Measurements from ENCODE around the gene DLST. TPM values are rescaled to one million over a fixed set of nuclear protein-coding genes. Genes with fewer than 3 reads are reported as not detected.

Gene DLST
- total and polyA plus RNA-seq, 9 donors, result 38.6 to 76.2 (median 65.0) TPM

- H3K4me3 ChIP-seq (ENCODE audit: low read length), result no peak overlapping the region
- peaks cover 25% of the 10 kb centered on the region for H3K36me3 ChIP-seq (ENCODE audit: control insufficient read depth, insufficient read depth, low read length)
- peaks cover 47% of the 10 kb centered on the region for H3K4me1 ChIP-seq (ENCODE audit: control insufficient read depth, insufficient read depth, low read length)
- DNase-seq, result no peak
- 81% methylated on average over 5 of the region's 9 CpGs for WGBS (ENCODE audit: insufficient coverage)
- no peaks in the 10 kb centered on the region for H3K27me3 ChIP-seq (ENCODE audit: control insufficient read depth, insufficient read depth, low read length)
- H3K27ac ChIP-seq (ENCODE audit: low read length), result no peak overlapping the region
- H3K9me3 ChIP-seq (replicated peaks; ENCODE audit: control insufficient read depth, low read depth, low read length), result no peaks in the 10 kb centered on the region
These were observed 27.2 kb downstream of the DLST start for GRCh38 chr14:74908861-74909341.

- peaks cover 21% of the 10 kb centered on the region for H3K36me3 ChIP-seq (ENCODE audit: control insufficient read depth, insufficient read depth, low read length)
- no peaks in the 10 kb centered on the region for H3K9me3 ChIP-seq (replicated peaks; ENCODE audit: control insufficient read depth, low read depth, low read length)
- H3K4me1 ChIP-seq (ENCODE audit: control insufficient read depth, insufficient read depth, low read length), result peaks cover 49% of the 10 kb centered on the region
- no peaks in the 10 kb centered on the region for H3K27me3 ChIP-seq (ENCODE audit: control insufficient read depth, insufficient read depth, low read length)
- H3K4me3 ChIP-seq (ENCODE audit: low read length), result no peak overlapping the region
- no peak overlapping the region for H3K27ac ChIP-seq (ENCODE audit: low read length)
- DNase-seq, result no peak
- 83% methylated on average over 11 of the region's 14 CpGs for WGBS (ENCODE audit: insufficient coverage)
These were observed 27.8 kb downstream of the DLST start for GRCh38 chr14:74909501-74909900.

GRCh38 chr14:74909911-74910310, 28.2 kb downstream of the DLST start:
- Histone ChIP-seq H3K27ac (ENCODE audit: low read length) (no peak overlapping the region), H3K4me1 (ENCODE audit: control insufficient read depth, insufficient read depth, low read length) (peaks cover 49% of the 10 kb centered on the region), H3K27me3 (ENCODE audit: control insufficient read depth, insufficient read depth, low read length) (no peaks in the 10 kb centered on the region), H3K4me3 (ENCODE audit: low read length) (no peak overlapping the region), H3K36me3 (ENCODE audit: control insufficient read depth, insufficient read depth, low read length) (peaks cover 16% of the 10 kb centered on the region), H3K9me3 (replicated peaks; ENCODE audit: control insufficient read depth, low read depth, low read length) (no peaks in the 10 kb centered on the region)
- DNase-seq, result no peak
- WGBS (ENCODE audit: insufficient coverage), result 84% methylated on average over 8 of the region's 10 CpGs

GRCh38 chr14:74910556-74910955, 28.8 kb downstream of the DLST start:
- WGBS (ENCODE audit: insufficient coverage), result 63% methylated on average over 7 of the region's 10 CpGs

GRCh38 chr14:74911221-74911620, 29.5 kb downstream of the DLST start:
- DNase-seq, result no peak

More at GRCh38 chr14:74910556-74910955, 28.8 kb downstream of the DLST start:
- Histone ChIP-seq H3K4me1 (ENCODE audit: control insufficient read depth, insufficient read depth, low read length) (peaks cover 47% of the 10 kb centered on the region), H3K9me3 (replicated peaks; ENCODE audit: control insufficient read depth, low read depth, low read length) (no peaks in the 10 kb centered on the region), H3K27me3 (ENCODE audit: control insufficient read depth, insufficient read depth, low read length) (no peaks in the 10 kb centered on the region), H3K27ac (ENCODE audit: low read length) (no peak overlapping the region), H3K4me3 (ENCODE audit: low read length) (no peak overlapping the region), H3K36me3 (ENCODE audit: control insufficient read depth, insufficient read depth, low read length) (peaks cover 11% of the 10 kb centered on the region)
- DNase-seq, result no peak

GRCh38 chr14:74911704-74912103, 30.0 kb downstream of the DLST start:
- no peak for DNase-seq
- Histone ChIP-seq H3K4me3 (ENCODE audit: low read length) (no peak overlapping the region), H3K27me3 (ENCODE audit: control insufficient read depth, insufficient read depth, low read length) (no peaks in the 10 kb centered on the region), H3K36me3 (ENCODE audit: control insufficient read depth, insufficient read depth, low read length) (peaks cover 2% of the 10 kb centered on the region), H3K9me3 (replicated peaks; ENCODE audit: control insufficient read depth, low read depth, low read length) (no peaks in the 10 kb centered on the region), H3K4me1 (ENCODE audit: control insufficient read depth, insufficient read depth, low read length) (peaks cover 48% of the 10 kb centered on the region), H3K27ac (ENCODE audit: low read length) (no peak overlapping the region)
- 96% methylated on average over 5 of the region's 5 CpGs for WGBS (ENCODE audit: insufficient coverage)

More at GRCh38 chr14:74911221-74911620, 29.5 kb downstream of the DLST start:
- H3K27ac ChIP-seq (ENCODE audit: low read length), result no peak overlapping the region
- no peaks in the 10 kb centered on the region for H3K9me3 ChIP-seq (replicated peaks; ENCODE audit: control insufficient read depth, low read depth, low read length)
- peaks cover 6% of the 10 kb centered on the region for H3K36me3 ChIP-seq (ENCODE audit: control insufficient read depth, insufficient read depth, low read length)
- H3K27me3 ChIP-seq (ENCODE audit: control insufficient read depth, insufficient read depth, low read length), result no peaks in the 10 kb centered on the region
- H3K4me1 ChIP-seq (ENCODE audit: control insufficient read depth, insufficient read depth, low read length), result peaks cover 47% of the 10 kb centered on the region
- WGBS (ENCODE audit: insufficient coverage), result 81% methylated on average over 5 of the region's 6 CpGs
- H3K4me3 ChIP-seq (ENCODE audit: low read length), result no peak overlapping the region

- 87% methylated on average over 6 of the region's 6 CpGs for WGBS (ENCODE audit: insufficient coverage)
- peaks cover 48% of the 10 kb centered on the region for H3K4me1 ChIP-seq (ENCODE audit: control insufficient read depth, insufficient read depth, low read length)
- no peak for DNase-seq
These were observed 30.4 kb downstream of the DLST start for GRCh38 chr14:74912111-74912510.

GRCh38 chr14:74912801-74913200, 31.1 kb downstream of the DLST start:
- DNase-seq, result no peak
- WGBS (ENCODE audit: insufficient coverage), result 95% methylated on average over 8 of the region's 10 CpGs
- Histone ChIP-seq H3K27ac (ENCODE audit: low read length) (no peak overlapping the region), H3K4me1 (ENCODE audit: control insufficient read depth, insufficient read depth, low read length) (peaks cover 48% of the 10 kb centered on the region), H3K9me3 (replicated peaks; ENCODE audit: control insufficient read depth, low read depth, low read length) (no peaks in the 10 kb centered on the region), H3K27me3 (ENCODE audit: control insufficient read depth, insufficient read depth, low read length) (no peaks in the 10 kb centered on the region), H3K36me3 (ENCODE audit: control insufficient read depth, insufficient read depth, low read length) (no peaks in the 10 kb centered on the region), H3K4me3 (ENCODE audit: low read length) (no peak overlapping the region)

More at GRCh38 chr14:74912111-74912510, 30.4 kb downstream of the DLST start:
- Histone ChIP-seq H3K4me3 (ENCODE audit: low read length) (no peak overlapping the region), H3K9me3 (replicated peaks; ENCODE audit: control insufficient read depth, low read depth, low read length) (no peaks in the 10 kb centered on the region), H3K27me3 (ENCODE audit: control insufficient read depth, insufficient read depth, low read length) (no peaks in the 10 kb centered on the region), H3K27ac (ENCODE audit: low read length) (no peak overlapping the region), H3K36me3 (ENCODE audit: control insufficient read depth, insufficient read depth, low read length) (no peaks in the 10 kb centered on the region)

GRCh38 chr14:74913393-74913910, 31.7 kb downstream of the DLST start:
- H3K27me3 ChIP-seq (ENCODE audit: control insufficient read depth, insufficient read depth, low read length), result no peaks in the 10 kb centered on the region
- DNase-seq, result no peak

GRCh38 chr14:74913986-74914573, 32.4 kb downstream of the DLST start:
- peak; percentile 94 for DNase-seq
- no peaks in the 10 kb centered on the region for H3K27me3 ChIP-seq (ENCODE audit: control insufficient read depth, insufficient read depth, low read length)
- no peaks in the 10 kb centered on the region for H3K9me3 ChIP-seq (replicated peaks; ENCODE audit: control insufficient read depth, low read depth, low read length)
- 71% methylated on average over 1 of the region's 6 CpGs for WGBS (ENCODE audit: insufficient coverage)
- H3K27ac ChIP-seq (ENCODE audit: low read length), result peak overlapping the region; percentile 90
- no peaks in the 10 kb centered on the region for H3K36me3 ChIP-seq (ENCODE audit: control insufficient read depth, insufficient read depth, low read length)
- no peak overlapping the region for H3K4me3 ChIP-seq (ENCODE audit: low read length)
- peaks cover 45% of the 10 kb centered on the region for H3K4me1 ChIP-seq (ENCODE audit: control insufficient read depth, insufficient read depth, low read length)

More at GRCh38 chr14:74913393-74913910, 31.7 kb downstream of the DLST start:
- WGBS (ENCODE audit: insufficient coverage), result 69% methylated on average over 4 of the region's 5 CpGs
- no peak overlapping the region for H3K4me3 ChIP-seq (ENCODE audit: low read length)
- no peaks in the 10 kb centered on the region for H3K36me3 ChIP-seq (ENCODE audit: control insufficient read depth, insufficient read depth, low read length)
- H3K27ac ChIP-seq (ENCODE audit: low read length), result no peak overlapping the region
- H3K4me1 ChIP-seq (ENCODE audit: control insufficient read depth, insufficient read depth, low read length), result peaks cover 48% of the 10 kb centered on the region
- no peaks in the 10 kb centered on the region for H3K9me3 ChIP-seq (replicated peaks; ENCODE audit: control insufficient read depth, low read depth, low read length)

Data from muscle of leg (tissue), 11 donors.